Esophagus muscularis mucosa (tissue), 4 donors: ENCODE measurements around the gene FRS3. TPM values are rescaled to one million over a fixed set of nuclear protein-coding genes. Genes with fewer than 3 reads are reported as not detected.

ENCODE experiments used
- DNase-seq: peaks from one replicate; pipeline ENCODE4 v3.0.0-alpha.2; 2017; ENCODE audit errors: extremely low spot score
- H3K27ac ChIP-seq, 4 donors: fragments of 200-600 bp; sonication (generic); replicated peaks in 1 of 4; 1 replicate in 3 of 4; 2 replicates in 1 of 4; pipeline ENCODE4 v1.5.1; 2016 to 2019; ENCODE audit warnings: mild to moderate bottlenecking in 1 of 4
- H3K27me3 ChIP-seq, 4 donors: fragments of 200-600 bp; sonication (generic); one replicate each; pipeline versions ENCODE4 v1.5.1 to v1.6.0; 2016 to 2019
- H3K36me3 ChIP-seq, 4 donors: fragments of 200-600 bp; sonication (generic); one replicate each; pipeline ENCODE4 v1.5.1; 2016 to 2019
- H3K4me1 ChIP-seq, 4 donors: fragments of 200-600 bp; sonication (generic); one replicate each; pipeline ENCODE4 v1.5.1; 2016 to 2019
- H3K4me3 ChIP-seq, 4 donors: fragments of 200-600 bp; sonication (generic); 1 replicate in 2 of 4; 2 replicates in 2 of 4; pipeline ENCODE4 v1.5.1; 2016 to 2019; ENCODE audit warnings: mild to moderate bottlenecking in 4 of 4, moderate library complexity in 1 of 4
- H3K9me3 ChIP-seq, 4 donors: fragments of 200-600 bp; sonication (generic); 1 replicate in 3 of 4; 2 replicates in 1 of 4; pipeline ENCODE4 v1.5.1; 2016 to 2019
- CTCF ChIP-seq, 3 experiments: fragments of 200-600 bp in 2 of 3; fragments of 450-650 bp in 1 of 3; sonication (generic) in 2 of 3; IDR thresholded peaks; one replicate each; pipeline ENCODE4 v1.5.1; 2017 to 2019; ENCODE audit warnings: antibody characterized with exemption in 3 of 3, mild to moderate bottlenecking in 2 of 3, moderate library complexity in 1 of 3
- EP300 ChIP-seq: sonication (generic); formaldehyde crosslinking; IDR thresholded peaks from one replicate; pipeline ENCODE4 v1.6.1; 2017; ENCODE audit warnings: antibody characterized with exemption
- POLR2A ChIP-seq: fragments of 450-650 bp; IDR thresholded peaks from one replicate; pipeline ENCODE4 v1.6.1; 2017; ENCODE audit warnings: antibody characterized with exemption, moderate library complexity, mild to moderate bottlenecking, low read depth
- POLR2AphosphoS5 ChIP-seq, 2 donors: sonication (generic); formaldehyde crosslinking; IDR thresholded peaks; one replicate each; pipeline ENCODE4 v1.6.1; 2017; ENCODE audit warnings: antibody characterized with exemption in 2 of 2
- WGBS: methylation state at CpG from one replicate; pipeline ENCODE4 v1.1.5; 2018; 5-methylcytosine and 5-hydroxymethylcytosine counted together
- intact Hi-C: fragments of 100-400 bp; cut with DNase I; formaldehyde crosslinking; loops from one replicate; pipeline ENCODE4 v1.15.1; 2023
- total RNA-seq, 4 donors: library from RNA; depleted of rRNA; stranded (reverse); fragments of >200 nt; gene quantifications; one replicate each; pipeline versions ENCODE4 v1.1.0 to v1.2.1, GENCODE V29; 2016

Gene FRS3
- total RNA-seq, 4 donors from 2014 or later, result 5.0 to 9.9 (median 6.7) TPM

- DNase-seq, result no peak
- Histone ChIP-seq H3K9me3 (no peaks in the 10 kb centered on the region), H3K27me3 (no peaks in the 10 kb centered on the region), H3K36me3 (no peaks in the 10 kb centered on the region), H3K4me3 (no peak overlapping the region), H3K4me1 (no peaks in the 10 kb centered on the region), H3K27ac (no peak overlapping the region)
- intact Hi-C loops, result no loop called here
- WGBS, result 98% methylated on average over 3 of the region's 3 CpGs
- TF ChIP-seq EP300 (no peak), CTCF (IDR thresholded peaks at IDR 0.05) (no peak), POLR2A (no peak)
Measured at GRCh38 chr6:41750374-41750773, 29.3 kb downstream of the FRS3 start.

- no peaks in the 10 kb centered on the region for H3K36me3 ChIP-seq
- no peak overlapping the region for H3K27ac ChIP-seq
- WGBS, result 69% methylated on average over 3 of the region's 3 CpGs
- no peaks in the 10 kb centered on the region for H3K27me3 ChIP-seq
- TF ChIP-seq POLR2A (no peak), POLR2AphosphoS5 (IDR thresholded peaks at IDR 0.05) (no peak), EP300 (no peak), CTCF (IDR thresholded peaks at IDR 0.05) (no peak)
- H3K4me3 ChIP-seq, result no peak overlapping the region
- no peak for DNase-seq
- intact Hi-C loops, result no loop called here
- H3K9me3 ChIP-seq, result no peaks in the 10 kb centered on the region
- no peaks in the 10 kb centered on the region for H3K4me1 ChIP-seq
Measured at GRCh38 chr6:41748542-41748941, 31.2 kb downstream of the FRS3 start.

- TF ChIP-seq EP300 (no peak), POLR2A (no peak), CTCF (IDR thresholded peaks at IDR 0.05) (no peak), POLR2AphosphoS5 (IDR thresholded peaks at IDR 0.05) (no peak)
- Histone ChIP-seq H3K4me3 (no peak overlapping the region), H3K36me3 (no peaks in the 10 kb centered on the region), H3K4me1 (no peaks in the 10 kb centered on the region), H3K27ac (no peak overlapping the region), H3K9me3 (no peaks in the 10 kb centered on the region), H3K27me3 (no peaks in the 10 kb centered on the region)
- intact Hi-C loops, result no loop called here
- no peak for DNase-seq
- 96% methylated on average over 6 of the region's 6 CpGs for WGBS
Measured at GRCh38 chr6:41748102-41748477, 31.6 kb downstream of the FRS3 start.

- no peak for DNase-seq
- Histone ChIP-seq H3K27me3 (no peaks in the 10 kb centered on the region), H3K36me3 (no peaks in the 10 kb centered on the region), H3K4me1 (no peaks in the 10 kb centered on the region), H3K4me3 (no peak within 1 kb of the TSS), H3K27ac (no peak within 1 kb of the TSS), H3K9me3 (no peaks in the 10 kb centered on the region)
- intact Hi-C loops, result no loop called here
- TF ChIP-seq CTCF (IDR thresholded peaks at IDR 0.05), result no peak
- TF ChIP-seq EP300, result no peak
- no peak for TF ChIP-seq POLR2AphosphoS5 (IDR thresholded peaks at IDR 0.05)
- no peak for TF ChIP-seq POLR2A
- WGBS, result 93% methylated on average over 15 of the region's 15 CpGs
Measured at GRCh38 chr6:41747256-41748101, 32.2 kb downstream of the FRS3 start, which contains the start of gene PGC. TSS of gene PGC (minus strand) at chr6:41747397. CDS start at chr6:41747334, 63 bp downstream.

GRCh38 chr6:41746107-41746506, 33.6 kb downstream of the FRS3 start:
- H3K9me3 ChIP-seq, result no peaks in the 10 kb centered on the region
- 91% methylated on average over 10 of the region's 10 CpGs for WGBS
- no peaks in the 10 kb centered on the region for H3K27me3 ChIP-seq
- no peak overlapping the region for H3K4me3 ChIP-seq
- H3K4me1 ChIP-seq, result no peaks in the 10 kb centered on the region
- no peak for TF ChIP-seq CTCF (IDR thresholded peaks at IDR 0.05)
- TF ChIP-seq POLR2A, result no peak
- TF ChIP-seq EP300, result no peak
- TF ChIP-seq POLR2AphosphoS5 (IDR thresholded peaks at IDR 0.05), result no peak
- no peak for DNase-seq
- intact Hi-C loops, result no loop called here
- no peaks in the 10 kb centered on the region for H3K36me3 ChIP-seq
- H3K27ac ChIP-seq, result no peak overlapping the region
